HepG2 (cell line): ENCODE measurements around the gene SPTAN1. TPM values are rescaled to one million over a fixed set of nuclear protein-coding genes. Genes with fewer than 3 reads are reported as not detected.
A peak's percentile ranks its signal among the peaks of the same experiment; 100 is the strongest.

Source experiments
- ATAC-seq: fragments of 200-7000 bp; cut with Tn5 transposase; 3 replicates; pipeline ENCODE4 v1.9.1; 2020; ENCODE audit warnings: mild to moderate bottlenecking, moderate library complexity
- BruUV-seq: library from RNA; stranded (reverse); fragments of 400-500 nt; replicated peaks from 2 replicates; lab custom pipeline; 2021; lab: Mats Ljungman, UMichigan
- CTCF ChIA-PET: fragments of 300-600 bp; formaldehyde crosslinking; extraction: SDS; loops from one replicate; lab custom pipeline; 2021; ENCODE audit warnings: low total read pairs, inconsistent platforms, low intra/inter-chr PET ratio; lab: Yijun Ruan, JAX
- POLR2A ChIA-PET: fragments of 350-600 bp; sonication (Branson Sonifier 250); formaldehyde crosslinking; loops from one replicate; lab custom pipeline; 2020; ENCODE audit warnings: antibody characterized with exemption, inconsistent platforms; lab: Yijun Ruan, JAX
- DNase-seq: peaks from one replicate; pipeline ENCODE4 v3.0.0-alpha.2; 2015; ENCODE audit warnings: low spot score
- FAIRE-seq: peaks from 3 replicates; lab custom pipeline; 2011; peaks lifted over from hg19 to GRCh38; lab: Jason Lieb, UNC
- H2AFZ ChIP-seq: one replicate; pipeline ENCODE4 v1.6.1; 2011; ENCODE audit warnings: low read length, inconsistent platforms
- H3K27ac ChIP-seq: fragments of 300-600 bp; 3 replicates; pipeline ENCODE4 v1.8.0; 2011; ENCODE audit warnings: mixed run types, mild to moderate bottlenecking, mixed read lengths, low read length, inconsistent platforms; ENCODE audit not compliant: insufficient read depth; ENCODE audit errors: extremely low read length
- H3K27me3 ChIP-seq, 2 experiments: fragments of 200-600 bp in 1 of 2; 2 replicates in 1 of 2; 3 replicates in 1 of 2; pipeline versions ENCODE4 v1.6.0 to v1.8.0; 2011; ENCODE audit warnings: low read length in 2 of 2, mild to moderate bottlenecking in 2 of 2, moderate library complexity in 2 of 2, inconsistent platforms in 1 of 2; ENCODE audit not compliant: insufficient read depth in 2 of 2, control insufficient read depth in 1 of 2
- H3K36me3 ChIP-seq, 2 experiments: fragments of 200-600 bp in 1 of 2; replicated peaks in 1 of 2; 2 replicates in 1 of 2; 3 replicates in 1 of 2; pipeline versions ENCODE4 v1.5.1 to v1.8.0; 2011; ENCODE audit warnings: low read length in 2 of 2, inconsistent platforms in 1 of 2; ENCODE audit not compliant: insufficient read depth in 2 of 2, control insufficient read depth in 1 of 2
- H3K4me1 ChIP-seq: 2 replicates; pipeline ENCODE4 v1.5.1; 2012; ENCODE audit warnings: low read length, inconsistent platforms; ENCODE audit not compliant: insufficient read depth
- H3K4me2 ChIP-seq: 2 replicates; pipeline ENCODE4 v1.6.0; 2011; ENCODE audit warnings: low read depth, low read length, inconsistent platforms
- H3K4me3 ChIP-seq, 3 experiments: fragments of 200-600 bp in 1 of 3; sonication (generic), shearing (Covaris generic) in 1 of 3; replicated peaks in 1 of 3; 2 replicates each; pipeline ENCODE4 v1.5.1; 2011 to 2016; ENCODE audit warnings: low read length in 3 of 3, inconsistent platforms in 2 of 3, low read depth in 2 of 3, mild to moderate bottlenecking in 2 of 3, control low read depth in 1 of 3, mixed read lengths in 1 of 3; ENCODE audit not compliant: insufficient read depth in 1 of 3
- H3K79me2 ChIP-seq: one replicate; pipeline ENCODE4 v1.6.1; 2011; ENCODE audit warnings: low read length, inconsistent platforms; ENCODE audit not compliant: insufficient read depth
- H3K9ac ChIP-seq: 2 replicates; pipeline ENCODE4 v1.6.0; 2011; ENCODE audit warnings: mild to moderate bottlenecking, low read depth, low read length, inconsistent platforms; ENCODE audit not compliant: insufficient read depth
- H3K9me3 ChIP-seq: 2 replicates; pipeline ENCODE4 v1.5.1; 2012; ENCODE audit warnings: mild to moderate bottlenecking, low read length
- H4K20me1 ChIP-seq: 2 replicates; pipeline ENCODE4 v1.6.0; 2011; ENCODE audit warnings: inconsistent platforms, mild to moderate bottlenecking, low read length, moderate library complexity; ENCODE audit not compliant: insufficient read depth
- AGO2 ChIP-seq: fragments of 200-400 bp; formaldehyde crosslinking; optimal IDR thresholded peaks from 2 replicates; pipeline ENCODE3; 2017; ENCODE audit warnings: mild to moderate bottlenecking, low read depth, low read length, moderate library complexity
- NRL ChIP-seq: sonication (generic); formaldehyde crosslinking; IDR thresholded peaks from 2 replicates; pipeline ENCODE4 v1.5.0; 2020; ENCODE audit warnings: missing genetic modification reagents, mild to moderate bottlenecking, moderate library complexity, borderline replicate concordance
- POLR2AphosphoS5 ChIP-seq: IDR thresholded peaks from 2 replicates; pipeline ENCODE4 v1.6.1; 2012; ENCODE audit warnings: low read depth, low read length
- SP5 ChIP-seq: IDR thresholded peaks from 2 replicates; pipeline ENCODE4 v1.6.1; 2016; ENCODE audit warnings: low read depth, borderline replicate concordance
- ZNF121 ChIP-seq: sonication (generic); formaldehyde crosslinking; IDR thresholded peaks from 2 replicates; pipeline ENCODE4 v1.5.0; 2020; ENCODE audit warnings: mild to moderate bottlenecking, missing genetic modification reagents
- ZNF607 ChIP-seq: sonication (generic); formaldehyde crosslinking; IDR thresholded peaks from 2 replicates; pipeline ENCODE4 v1.5.1; 2020; ENCODE audit warnings: missing genetic modification reagents, mild to moderate bottlenecking, borderline replicate concordance
- ZNF644 ChIP-seq: IDR thresholded peaks from 2 replicates; pipeline ENCODE4 v1.6.1; 2016; ENCODE audit warnings: low read depth
- WGBS: methylation state at CpG from one replicate; pipeline ENCODE4 v1.1.6; 2017; ENCODE audit warnings: low lambda C conversion rate; 5-methylcytosine and 5-hydroxymethylcytosine counted together
- in situ Hi-C: cut with HindIII; loops from 2 replicates; pipeline ENCODE4 v1.10.0; 2017; ENCODE audit warnings: low pct_unique_long_range_greater_than_20kb; ENCODE audit not compliant: extremely low pct_ligation_motif_present
- intact Hi-C: fragments of 100-400 bp; cut with micrococcal nuclease; formaldehyde crosslinking; loops from one replicate; pipeline ENCODE4 v1.10.0; 2022; ENCODE audit not compliant: unreplicated experiment
- polyA plus RNA-seq, 8 experiments: library from polyadenylated mRNA; depleted of rRNA in 3 of 8; stranded (reverse) in 7 of 8; unstranded in 1 of 8; fragments of >200 nt; fragmentation: Illumina TruSeq in 4 of 8; extraction: Trizol in 4 of 8; gene quantifications; 2 replicates each; pipeline versions ENCODE4 v1.2.1 to v1.2.3, GENCODE V29; 2011 to 2016; ENCODE audit warnings: low read depth in 4 of 8, missing spikeins in 1 of 8, mixed read lengths in 1 of 8; ENCODE audit not compliant: insufficient read depth in 1 of 8
- total RNA-seq, 5 experiments: library from RNA; depleted of rRNA; stranded (reverse); fragments of >200 nt; fragmentation: Illumina TruSeq; extraction: Trizol; gene quantifications; 2 replicates each; pipeline ENCODE4 v1.2.3, GENCODE V29; 2016; ENCODE audit warnings: low read depth in 1 of 5
- TF ChIP-seq, protein P1 (sequence below): sonication (generic); formaldehyde crosslinking; IDR thresholded peaks from 2 replicates; pipeline ENCODE4 v1.5.1; 2020; ENCODE audit warnings: mild to moderate bottlenecking, missing genetic modification reagents, moderate library complexity

SPTAN1 gene
- total and polyA plus RNA-seq, 2 of the 13 experiments (the other 11 are each of a cell fraction or from before 2014, with no cell fraction given) = 106 to 111 TPM

DNA sequence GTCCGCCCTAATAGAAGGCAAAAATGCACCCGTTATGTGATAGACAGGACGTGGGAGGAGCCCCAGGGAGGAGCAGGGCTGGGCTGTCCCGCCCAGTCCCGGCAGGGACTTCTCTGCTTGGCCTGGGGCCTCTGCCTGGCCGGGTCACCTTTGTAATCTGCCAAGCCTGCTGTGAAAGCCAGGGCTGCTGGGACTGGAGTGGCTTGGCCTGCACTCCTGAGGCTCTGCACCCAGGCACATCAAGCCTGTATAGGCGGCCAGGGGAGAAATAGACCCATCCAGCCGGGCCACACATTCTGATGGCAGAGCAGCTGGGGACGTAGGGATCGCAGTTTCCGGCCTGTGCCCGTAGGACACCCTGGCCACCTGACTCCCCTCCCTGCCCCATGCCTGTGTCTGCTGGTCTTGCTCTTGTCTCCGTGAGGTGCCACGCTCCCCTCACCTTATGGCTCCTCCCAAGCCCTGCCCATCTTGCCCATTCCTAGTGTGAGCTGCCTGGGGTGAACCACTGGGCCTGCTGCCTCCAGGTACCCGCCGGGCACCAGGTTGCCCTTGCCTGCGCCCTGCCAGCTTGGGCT is 76.2 kb downstream of the SPTAN1 start:
- Histone ChIP-seq H2AFZ (no peak overlapping the region), H3K36me3 (peaks cover 33 to 60% of the 10 kb centered on the region in 2 experiments), H3K27me3 (no peaks in the 10 kb centered on the region), H3K79me2 (no peaks in the 10 kb centered on the region), H3K4me1 (peaks cover 11% of the 10 kb centered on the region), H3K9me3 (no peaks in the 10 kb centered on the region), H3K27ac (no peak overlapping the region), H3K4me2 (no peak overlapping the region), H3K4me3 (no peak overlapping the region), H3K9ac (no peak overlapping the region), H4K20me1 (no peaks in the 10 kb centered on the region)
- CTCF ChIA-PET = no interaction called here
- 84% methylated on average over 7 of the region's 17 CpGs for WGBS
- in situ Hi-C loops = no loop called here
- no TSS peak for BruUV-seq
- TF ChIP-seq NRL (CRISPR knock-in tag) (no peak), SP5 (CRISPR knock-in tag) (peak; percentile 81; the same call in 1 of the 2 replicates), POLR2AphosphoS5 (peak; percentile 8; the same call in 1 of the 2 replicates), ZNF121 (CRISPR knock-in tag) (no peak), ZNF644 (CRISPR knock-in tag) (no peak), AGO2 (peak; percentile 61), ZNF607 (CRISPR knock-in tag) (no peak)
- TF ChIP-seq, protein P1, sequence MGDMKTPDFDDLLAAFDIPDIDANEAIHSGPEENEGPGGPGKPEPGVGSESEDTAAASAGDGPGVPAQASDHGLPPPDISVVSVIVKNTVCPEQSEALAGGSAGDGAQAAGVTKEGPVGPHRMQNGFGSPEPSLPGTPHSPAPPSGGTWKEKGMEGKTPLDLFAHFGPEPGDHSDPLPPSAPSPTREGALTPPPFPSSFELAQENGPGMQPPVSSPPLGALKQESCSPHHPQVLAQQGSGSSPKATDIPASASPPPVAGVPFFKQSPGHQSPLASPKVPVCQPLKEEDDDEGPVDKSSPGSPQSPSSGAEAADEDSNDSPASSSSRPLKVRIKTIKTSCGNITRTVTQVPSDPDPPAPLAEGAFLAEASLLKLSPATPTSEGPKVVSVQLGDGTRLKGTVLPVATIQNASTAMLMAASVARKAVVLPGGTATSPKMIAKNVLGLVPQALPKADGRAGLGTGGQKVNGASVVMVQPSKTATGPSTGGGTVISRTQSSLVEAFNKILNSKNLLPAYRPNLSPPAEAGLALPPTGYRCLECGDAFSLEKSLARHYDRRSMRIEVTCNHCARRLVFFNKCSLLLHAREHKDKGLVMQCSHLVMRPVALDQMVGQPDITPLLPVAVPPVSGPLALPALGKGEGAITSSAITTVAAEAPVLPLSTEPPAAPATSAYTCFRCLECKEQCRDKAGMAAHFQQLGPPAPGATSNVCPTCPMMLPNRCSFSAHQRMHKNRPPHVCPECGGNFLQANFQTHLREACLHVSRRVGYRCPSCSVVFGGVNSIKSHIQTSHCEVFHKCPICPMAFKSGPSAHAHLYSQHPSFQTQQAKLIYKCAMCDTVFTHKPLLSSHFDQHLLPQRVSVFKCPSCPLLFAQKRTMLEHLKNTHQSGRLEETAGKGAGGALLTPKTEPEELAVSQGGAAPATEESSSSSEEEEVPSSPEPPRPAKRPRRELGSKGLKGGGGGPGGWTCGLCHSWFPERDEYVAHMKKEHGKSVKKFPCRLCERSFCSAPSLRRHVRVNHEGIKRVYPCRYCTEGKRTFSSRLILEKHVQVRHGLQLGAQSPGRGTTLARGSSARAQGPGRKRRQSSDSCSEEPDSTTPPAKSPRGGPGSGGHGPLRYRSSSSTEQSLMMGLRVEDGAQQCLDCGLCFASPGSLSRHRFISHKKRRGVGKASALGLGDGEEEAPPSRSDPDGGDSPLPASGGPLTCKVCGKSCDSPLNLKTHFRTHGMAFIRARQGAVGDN (CRISPR knock-in tag) = peak; percentile 27; the same call in 1 of the 2 replicates
- no peak for FAIRE-seq
- POLR2A ChIA-PET = no interaction called here
- DNase-seq = peak; percentile 23
- intact Hi-C loops = no loop called here
- peak; percentile 74 for ATAC-seq
